Spinal cord (tissue), 10 donors: ENCODE data around the gene NODAL. TPM values are rescaled to one million over a fixed set of nuclear protein-coding genes. Genes with fewer than 3 reads are reported as not detected.
A peak's percentile ranks its signal among the peaks of the same experiment; 100 is the strongest.

Experiments
- DNase-seq, 6 donors: peaks; one replicate each; pipeline versions ENCODE4 v3.0.0 to v3.0.0-alpha.2; 2013 to 2015; ENCODE audit warnings: low spot score in 6 of 6, low read depth in 4 of 6
- H3K27ac ChIP-seq: one replicate; pipeline ENCODE4 v1.5.1; 2013; ENCODE audit warnings: low read depth, low read length, control low read depth
- H3K27me3 ChIP-seq: one replicate; pipeline ENCODE4 v1.6.1; 2013; ENCODE audit warnings: low read length; ENCODE audit not compliant: control insufficient read depth, insufficient read depth
- H3K36me3 ChIP-seq: one replicate; pipeline ENCODE4 v1.6.1; 2013; ENCODE audit warnings: low read length; ENCODE audit not compliant: control insufficient read depth, insufficient read depth
- H3K4me1 ChIP-seq: one replicate; pipeline ENCODE4 v1.6.1; 2013; ENCODE audit warnings: low read length; ENCODE audit not compliant: control insufficient read depth, insufficient read depth
- H3K4me3 ChIP-seq: one replicate; pipeline ENCODE4 v1.5.1; 2013; ENCODE audit warnings: low read depth, low read length, control low read depth
- H3K9me3 ChIP-seq: one replicate; pipeline ENCODE4 v1.6.1; 2013; ENCODE audit warnings: low read length; ENCODE audit not compliant: control insufficient read depth, insufficient read depth
- WGBS: methylation state at CpG from one replicate; pipeline ENCODE4 v1.1.5; 2013; ENCODE audit warnings: missing lambda C conversion rate; ENCODE audit not compliant: insufficient coverage; 5-methylcytosine and 5-hydroxymethylcytosine counted together
- polyA plus RNA-seq, 2 donors: library from polyadenylated mRNA; unstranded; fragments of 120-200 nt; gene quantifications; one replicate each; pipeline ENCODE4 v1.2.1, GENCODE V29; 2013; ENCODE audit not compliant: insufficient read length in 2 of 2
- total RNA-seq, 2 donors: library from RNA; depleted of rRNA in 1 of 2; stranded (reverse); fragments of 120-200 nt in 1 of 2; fragments of >200 nt in 1 of 2; gene quantifications; one replicate each; pipeline versions ENCODE4 v1.2.3 to v1.2.4, GENCODE V29; 2013 to 2014
- donor health status: healthy.

NODAL gene
- total and polyA plus RNA-seq, 4 donors, result 2.1 to 3.1 (median 2.4) TPM

GRCh38 chr10:70466951-70467350 is 25.5 kb upstream of the NODAL start:
- Histone ChIP-seq H3K27me3 (no peaks in the 10 kb centered on the region), H3K27ac (no peak overlapping the region)
- 94% methylated on average over 2 of the region's 3 CpGs for WGBS

GRCh38 chr10:70465832-70466231 is 24.4 kb upstream of the NODAL start:
- WGBS, result 80% methylated on average over 1 of the region's 2 CpGs
- no peaks in the 10 kb centered on the region for H3K36me3 ChIP-seq
- no peak overlapping the region for H3K27ac ChIP-seq
- H3K4me3 ChIP-seq, result no peak overlapping the region
- peaks cover 44% of the 10 kb centered on the region for H3K4me1 ChIP-seq
- DNase-seq, result no peak
- no peaks in the 10 kb centered on the region for H3K9me3 ChIP-seq
- no peaks in the 10 kb centered on the region for H3K27me3 ChIP-seq

More at GRCh38 chr10:70466951-70467350, 25.5 kb upstream of the NODAL start:
- Histone ChIP-seq H3K4me1 (peaks cover 36% of the 10 kb centered on the region), H3K4me3 (no peak overlapping the region), H3K9me3 (no peaks in the 10 kb centered on the region), H3K36me3 (no peaks in the 10 kb centered on the region)
- DNase-seq, result no peak

GRCh38 chr10:70465278-70465677 is 23.8 kb upstream of the NODAL start:
- WGBS, result 100% methylated on average over 2 of the region's 4 CpGs
- no peaks in the 10 kb centered on the region for H3K27me3 ChIP-seq
- no peaks in the 10 kb centered on the region for H3K9me3 ChIP-seq
- peaks cover 44% of the 10 kb centered on the region for H3K4me1 ChIP-seq
- no peaks in the 10 kb centered on the region for H3K36me3 ChIP-seq
- no peak overlapping the region for H3K4me3 ChIP-seq
- no peak overlapping the region for H3K27ac ChIP-seq
- DNase-seq, result no peak

- H3K27me3 ChIP-seq, result peaks cover 7% of the 10 kb centered on the region
- peaks cover 56% of the 10 kb centered on the region for H3K4me1 ChIP-seq
- 31% methylated on average over 3 of the region's 4 CpGs for WGBS
- DNase-seq, result peak; percentile 78 to 96 (median 88)
- H3K4me3 ChIP-seq, result no peak overlapping the region
- no peaks in the 10 kb centered on the region for H3K36me3 ChIP-seq
- peak overlapping the region; percentile 69 for H3K27ac ChIP-seq
- no peaks in the 10 kb centered on the region for H3K9me3 ChIP-seq
These were observed 21.0 kb upstream of the NODAL start for GRCh38 chr10:70462349-70462984.

GRCh38 chr10:70461397-70462348 is 20.2 kb upstream of the NODAL start:
- Histone ChIP-seq H3K27ac (peak overlapping the region; percentile 69), H3K4me1 (peaks cover 54% of the 10 kb centered on the region), H3K27me3 (peaks cover 8% of the 10 kb centered on the region), H3K36me3 (no peaks in the 10 kb centered on the region), H3K4me3 (no peak overlapping the region), H3K9me3 (no peaks in the 10 kb centered on the region)
- 60% methylated on average over 8 of the region's 13 CpGs for WGBS
- DNase-seq, result peak in 4 of 6 donors; percentile 35 to 86 (median 66)

GRCh38 chr10:70459774-70460490 is 18.5 kb upstream of the NODAL start:
- Histone ChIP-seq H3K4me3 (no peak overlapping the region), H3K9me3 (no peaks in the 10 kb centered on the region), H3K27ac (no peak overlapping the region), H3K27me3 (peaks cover 12% of the 10 kb centered on the region), H3K4me1 (peaks cover 53% of the 10 kb centered on the region), H3K36me3 (no peaks in the 10 kb centered on the region)
- WGBS, result 57% methylated on average over 26 of the region's 29 CpGs
- DNase-seq, result no peak

- H3K27ac ChIP-seq, result no peak overlapping the region
- H3K4me3 ChIP-seq, result no peak overlapping the region
- DNase-seq, result no peak
- no peaks in the 10 kb centered on the region for H3K36me3 ChIP-seq
- H3K9me3 ChIP-seq, result no peaks in the 10 kb centered on the region
- peaks cover 12% of the 10 kb centered on the region for H3K27me3 ChIP-seq
- 18% methylated on average over 15 of the region's 19 CpGs for WGBS
- peaks cover 53% of the 10 kb centered on the region for H3K4me1 ChIP-seq
These were observed 17.7 kb upstream of the NODAL start for GRCh38 chr10:70459061-70459773.

- Histone ChIP-seq H3K4me1 (peaks cover 53% of the 10 kb centered on the region), H3K27ac (peak overlapping the region; percentile 52), H3K36me3 (no peaks in the 10 kb centered on the region), H3K4me3 (peak overlapping the region; percentile 31), H3K27me3 (peaks cover 12% of the 10 kb centered on the region), H3K9me3 (no peaks in the 10 kb centered on the region)
- peak in 2 of 6 donors; percentile 53 to 74 for DNase-seq
- WGBS, result 5% methylated on average over 62 of the region's 62 CpGs
These were observed 17.0 kb upstream of the NODAL start for GRCh38 chr10:70458329-70459060.
